ENCODE data around the gene APOO.

Gene APOO

GRCh38 chrX:23857363-23857762 lies 50.4 kb downstream of the APOO start:
- no peak for DNase-seq

DNA sequence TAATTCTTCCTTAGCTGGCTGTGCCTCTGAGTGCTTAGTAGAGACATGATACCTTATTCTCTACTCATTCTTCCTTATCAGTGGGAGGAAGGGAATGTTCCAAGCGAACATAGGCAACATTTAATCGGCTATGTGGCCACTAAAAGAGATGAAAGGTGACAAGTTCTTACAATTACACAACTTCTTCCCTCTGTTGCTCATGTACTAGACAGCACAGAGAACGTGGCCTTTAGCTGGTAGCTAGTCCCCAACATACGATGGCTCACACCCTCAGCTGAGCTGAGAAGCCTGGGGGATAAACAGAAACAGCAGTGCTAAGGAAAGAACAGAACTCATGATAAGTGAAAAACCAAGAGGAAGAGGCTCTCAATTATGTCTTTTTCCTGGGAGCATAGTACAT lies 52.2 kb downstream of the APOO start:
- DNase-seq = no peak

- DNase-seq = no peak
Observed at GRCh38 chrX:23854945-23855344, 52.8 kb downstream of the APOO start.

GRCh38 chrX:23854122-23854521 lies 53.6 kb downstream of the APOO start:
- DNase-seq = no peak

GRCh38 chrX:23851544-23851943 lies 56.2 kb downstream of the APOO start:
- DNase-seq = no peak

DNA sequence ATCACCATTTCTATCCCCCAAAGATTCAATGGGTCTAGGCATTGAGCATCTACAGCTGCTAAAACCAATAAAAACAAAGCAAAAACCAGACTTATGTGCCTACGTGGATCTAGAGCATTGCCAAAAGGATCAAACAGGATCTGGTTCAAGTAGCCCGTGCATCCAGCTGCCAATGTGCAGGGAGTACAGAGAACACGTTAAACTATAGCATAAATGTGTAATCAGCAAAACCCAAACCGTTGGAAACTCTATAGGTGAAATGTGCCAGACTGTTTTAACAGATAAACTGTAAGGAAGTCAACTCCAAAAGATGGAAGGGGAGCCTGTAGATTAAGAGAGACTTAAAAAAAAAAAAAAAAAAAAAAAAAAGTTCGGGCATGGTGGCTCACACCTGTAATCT lies 58.5 kb downstream of the APOO start:
- no peak for DNase-seq

- no peak for DNase-seq
Observed at GRCh38 chrX:23845351-23845817, 62.4 kb downstream of the APOO start.

DNA sequence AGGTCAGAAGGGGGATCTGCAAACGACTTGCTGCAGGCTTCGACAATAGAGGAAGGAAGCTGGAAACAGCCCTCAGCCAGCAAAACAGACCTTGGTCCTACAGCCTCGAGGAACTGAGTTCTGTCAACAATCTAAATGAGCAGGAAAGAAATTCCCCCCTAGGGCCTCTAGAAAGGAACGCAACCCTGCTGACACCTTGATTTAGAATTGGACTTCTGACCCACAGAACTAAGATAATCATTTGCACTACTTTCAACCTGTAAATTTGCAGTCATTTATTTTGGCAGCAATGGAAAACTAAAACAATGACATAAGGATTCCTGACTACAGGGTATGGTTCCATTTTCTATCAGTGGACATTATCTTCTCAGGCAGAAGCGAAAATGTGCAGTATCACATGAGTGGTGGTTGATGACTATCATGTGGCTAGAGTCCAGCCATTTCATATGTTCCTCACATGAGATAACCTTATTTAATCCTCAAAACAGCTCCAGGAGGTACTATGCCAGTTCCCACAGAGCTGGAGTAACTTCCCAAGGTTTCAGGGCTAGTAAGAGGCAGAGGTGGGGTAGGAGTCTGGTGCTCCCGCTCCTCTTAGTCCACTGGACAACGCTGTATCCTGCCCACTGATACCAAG lies 63.1 kb downstream of the APOO start:
- no peak for DNase-seq

GRCh38 chrX:23841847-23842522 lies 65.8 kb downstream of the APOO start:
- no peak for DNase-seq

- DNase-seq = no peak
Observed at GRCh38 chrX:23840674-23841073, 67.1 kb downstream of the APOO start.

- no peak for DNase-seq
Observed at GRCh38 chrX:23838953-23839352, 68.8 kb downstream of the APOO start.

- DNase-seq = no peak
Observed at GRCh38 chrX:23832721-23833120, 75.0 kb downstream of the APOO start.

- DNase-seq = no peak
Observed at GRCh38 chrX:23828881-23829280, 78.9 kb downstream of the APOO start.

- no peak for DNase-seq
Observed at GRCh38 chrX:23826653-23827052, 81.1 kb downstream of the APOO start.

GRCh38 chrX:23826216-23826615 lies 81.5 kb downstream of the APOO start:
- no peak for DNase-seq

- no peak for DNase-seq
Observed at GRCh38 chrX:23825675-23826074, 82.1 kb downstream of the APOO start.

DNA sequence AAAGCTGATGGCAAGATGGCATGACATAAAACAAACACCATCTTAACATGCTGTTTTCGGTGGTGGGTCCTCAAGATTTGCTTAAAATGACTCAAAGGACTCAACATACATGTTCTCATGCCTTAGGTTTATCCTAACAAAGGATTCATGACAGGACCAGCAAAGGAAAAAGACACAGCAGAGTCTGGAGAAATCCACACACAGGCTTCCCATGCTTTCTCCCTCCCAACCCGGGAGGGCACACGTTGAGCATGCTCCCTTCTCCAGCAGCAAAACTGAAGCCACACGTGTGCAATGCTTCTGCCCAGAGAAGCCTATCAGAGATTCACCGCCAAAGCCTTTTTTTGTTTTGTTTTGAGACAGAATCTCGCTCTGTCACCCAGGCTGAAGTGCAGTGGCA lies 84.9 kb downstream of the APOO start:
- no peak for DNase-seq

DNA sequence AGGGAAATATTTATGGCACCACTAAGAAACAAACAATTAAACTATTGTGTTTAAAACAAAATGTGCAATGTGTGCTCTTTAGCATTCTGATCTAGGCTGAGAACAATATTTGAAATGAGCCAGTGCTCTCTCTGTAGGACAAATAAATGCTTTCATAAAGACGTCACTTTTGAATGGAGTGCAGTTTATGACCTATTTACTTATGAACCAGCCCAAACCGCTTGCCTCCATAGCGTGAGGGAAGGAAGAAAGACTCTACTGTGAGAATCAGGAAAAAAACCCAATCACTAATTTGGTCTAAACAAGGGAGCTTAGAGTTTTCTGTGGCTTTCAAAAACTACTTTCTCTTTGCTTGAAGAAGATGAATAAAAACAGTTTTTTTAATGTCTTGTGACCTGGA lies 85.3 kb downstream of the APOO start:
- DNase-seq = no peak

GRCh38 chrX:23821847-23822246 lies 85.9 kb downstream of the APOO start:
- DNase-seq = no peak

GRCh38 chrX:23820235-23820782 lies 87.4 kb downstream of the APOO start:
- no peak for DNase-seq

DNA sequence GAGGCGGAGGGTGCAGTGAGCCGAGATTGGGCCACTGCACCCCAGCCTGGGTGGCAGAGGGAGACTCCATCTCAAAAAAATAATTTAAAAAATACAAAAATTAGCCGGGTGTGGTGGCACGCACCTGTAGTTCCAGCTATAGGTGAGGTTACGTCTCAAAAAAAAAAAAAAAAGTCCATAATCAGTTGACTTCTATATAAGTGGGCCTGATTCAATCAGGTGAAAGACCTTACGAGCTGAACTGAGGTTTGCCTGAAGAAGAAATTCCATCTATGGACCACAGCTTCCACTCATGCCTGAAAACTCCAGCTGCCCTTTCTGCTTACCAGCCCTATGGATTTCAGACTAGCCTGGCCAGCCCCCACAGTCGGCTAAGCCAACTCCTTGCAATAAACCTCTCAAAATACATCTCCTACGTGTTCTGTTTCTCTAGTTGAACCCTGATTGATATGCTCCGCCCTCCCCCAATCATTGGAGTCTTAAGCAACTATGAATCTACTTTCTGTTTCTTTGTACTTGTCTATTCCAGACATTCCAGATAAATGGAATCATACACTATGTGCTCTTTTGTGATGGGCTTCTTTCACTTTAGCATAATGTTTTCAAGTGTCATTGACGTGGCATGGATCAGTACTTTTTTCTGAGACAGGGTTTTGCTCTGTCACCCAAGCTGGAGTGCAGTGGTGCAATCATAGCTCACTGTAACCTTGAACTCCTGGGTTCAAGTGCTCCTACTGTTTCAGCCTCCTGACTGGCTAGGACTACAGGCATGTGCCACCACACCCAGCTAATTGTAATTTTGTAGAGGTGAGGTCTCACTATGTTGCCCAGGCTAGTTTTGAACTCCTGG lies 88.1 kb downstream of the APOO start:
- no peak for DNase-seq

DNA sequence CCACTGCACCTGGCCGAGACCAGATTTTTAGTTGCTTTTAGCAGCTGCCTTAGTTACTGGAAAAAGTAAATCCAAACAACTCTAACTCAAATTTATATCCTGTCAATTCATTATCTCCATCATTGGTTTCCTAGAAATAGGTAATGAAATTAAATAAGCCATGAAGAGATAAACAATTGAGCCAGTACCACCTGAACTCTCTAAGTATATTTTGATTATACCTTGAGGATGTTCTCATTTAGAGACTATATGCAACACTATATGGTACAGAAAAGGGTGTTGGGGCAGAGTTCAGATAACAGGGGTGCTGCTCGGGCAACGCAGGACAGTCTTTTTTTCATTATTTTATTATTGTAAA lies 89.8 kb downstream of the APOO start:
- DNase-seq = no peak

DNA sequence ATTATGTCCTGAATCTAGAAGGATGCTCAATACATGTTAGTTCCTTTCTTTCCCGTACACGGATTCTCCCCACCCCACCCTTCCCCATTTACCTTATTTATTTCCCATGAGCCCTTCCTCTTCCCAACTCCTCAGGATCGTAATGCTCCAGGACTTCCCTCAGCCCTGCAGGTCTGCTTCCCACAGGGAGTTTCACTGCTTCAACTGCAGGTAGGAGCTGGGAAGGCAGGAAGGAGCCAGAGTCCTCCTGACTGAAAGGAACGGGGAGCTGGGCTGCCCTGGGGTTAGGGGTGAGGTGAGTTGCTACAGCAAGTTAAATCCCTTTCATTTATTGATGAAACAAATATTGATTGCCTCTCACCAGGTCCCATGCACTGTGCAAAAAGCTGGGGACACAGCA lies 91.6 kb downstream of the APOO start:
- no peak for DNase-seq

- DNase-seq = no peak
Observed at GRCh38 chrX:23815376-23815775, 92.4 kb downstream of the APOO start.

Measured in SIG-M5 (cell line).